H9 (cell line): ENCODE measurements around the gene WDR53. TPM values are rescaled to one million over a fixed set of nuclear protein-coding genes. Genes with fewer than 3 reads are reported as not detected.
"Not testable (repeated sequence)": the region's sequence is repeated elsewhere in the genome, so short reads cannot be mapped to it uniquely, and the experiment has no call there.

ENCODE experiments used
- DNase-seq: peaks from one replicate; pipeline ENCODE4 v3.0.0-alpha.2; 2017
- H2AFZ ChIP-seq: one replicate; pipeline ENCODE4 v1.6.1; 2013; ENCODE audit warnings: mild to moderate bottlenecking, low read length, control low read depth, moderate library complexity
- H2AK5ac ChIP-seq: 2 replicates; pipeline ENCODE4 v1.6.1; 2013; ENCODE audit warnings: low read length, control low read depth, mixed read lengths; ENCODE audit not compliant: insufficient read length
- H2BK120ac ChIP-seq: one replicate; pipeline ENCODE4 v1.6.1; 2013; ENCODE audit warnings: low read depth, mild to moderate bottlenecking, low read length, control low read depth, inconsistent platforms; ENCODE audit not compliant: poor library complexity, severe bottlenecking
- H2BK12ac ChIP-seq: 2 replicates; pipeline ENCODE4 v1.6.1; 2013; ENCODE audit warnings: low read length, control low read depth, mixed read lengths, low read depth; ENCODE audit not compliant: insufficient read length
- H2BK15ac ChIP-seq: 2 replicates; pipeline ENCODE4 v1.6.1; 2013; ENCODE audit warnings: low read depth, low read length, control low read depth
- H2BK20ac ChIP-seq: one replicate; pipeline ENCODE4 v1.6.1; 2013; ENCODE audit warnings: low read depth, mild to moderate bottlenecking, low read length, control low read depth, inconsistent platforms; ENCODE audit not compliant: poor library complexity, severe bottlenecking
- H2BK5ac ChIP-seq: 2 replicates; pipeline ENCODE4 v1.6.1; 2013; ENCODE audit warnings: low read length, control low read depth, mixed read lengths; ENCODE audit not compliant: insufficient read length
- H3K14ac ChIP-seq: 2 replicates; pipeline ENCODE4 v1.6.1; 2013; ENCODE audit warnings: low read length, control low read depth; ENCODE audit not compliant: insufficient read depth
- H3K18ac ChIP-seq: 2 replicates; pipeline ENCODE4 v1.6.1; 2013; ENCODE audit warnings: low read depth, mild to moderate bottlenecking, mixed read lengths, low read length, control low read depth; ENCODE audit not compliant: insufficient read length
- H3K23ac ChIP-seq: 2 replicates; pipeline ENCODE4 v1.6.1; 2013; ENCODE audit warnings: low read length, control low read depth, mixed read lengths, low read depth; ENCODE audit not compliant: insufficient read length
- H3K23me2 ChIP-seq: 2 replicates; pipeline ENCODE4 v1.6.1; 2013; ENCODE audit warnings: low read depth, mild to moderate bottlenecking, mixed read lengths, low read length, control low read depth; ENCODE audit not compliant: insufficient read length, poor library complexity, severe bottlenecking
- H3K27ac ChIP-seq: 2 replicates; pipeline ENCODE4 v1.5.1; 2013; ENCODE audit warnings: low read length, control low read depth, mixed read lengths, low read depth; ENCODE audit not compliant: insufficient read length
- H3K27me3 ChIP-seq: 2 replicates; pipeline ENCODE4 v1.6.1; 2013; ENCODE audit warnings: low read length, control low read depth, inconsistent platforms; ENCODE audit not compliant: insufficient read depth
- H3K4ac ChIP-seq: 2 replicates; pipeline ENCODE4 v1.6.1; 2013; ENCODE audit warnings: low read depth, mild to moderate bottlenecking, control low read depth, inconsistent platforms, low read length, moderate library complexity
- H3K4me1 ChIP-seq: 2 replicates; pipeline ENCODE4 v1.6.1; 2013; ENCODE audit warnings: low read length, control low read depth, inconsistent platforms; ENCODE audit not compliant: insufficient read depth
- H3K4me2 ChIP-seq: 2 replicates; pipeline ENCODE4 v1.6.1; 2013; ENCODE audit warnings: low read length, control low read depth, mixed read lengths; ENCODE audit not compliant: insufficient read length, insufficient read depth
- H3K56ac ChIP-seq: 2 replicates; pipeline ENCODE4 v1.6.1; 2013; ENCODE audit warnings: low read depth, mild to moderate bottlenecking, mixed read lengths, low read length, control low read depth; ENCODE audit not compliant: insufficient read length
- H3K79me1 ChIP-seq: 2 replicates; pipeline ENCODE4 v1.6.1; 2013; ENCODE audit warnings: low read depth, mild to moderate bottlenecking, moderate library complexity, low read length, control low read depth, inconsistent platforms; ENCODE audit not compliant: insufficient read depth, poor library complexity, severe bottlenecking
- H3K79me2 ChIP-seq: 2 replicates; pipeline ENCODE4 v1.6.1; 2013; ENCODE audit warnings: low read length, control low read depth, inconsistent platforms; ENCODE audit not compliant: insufficient read depth
- H3K9ac ChIP-seq: 2 replicates; pipeline ENCODE4 v1.6.1; 2013; ENCODE audit warnings: low read length, control low read depth, mixed read lengths; ENCODE audit not compliant: insufficient read length; ENCODE audit errors: extremely low read depth
- H3K9me3 ChIP-seq: one replicate; pipeline ENCODE4 v1.6.1; 2013; ENCODE audit warnings: low read depth, low read length, inconsistent platforms; ENCODE audit not compliant: control insufficient read depth
- H3T11ph ChIP-seq: one replicate; pipeline ENCODE4 v1.6.1; 2013; ENCODE audit warnings: mild to moderate bottlenecking, low read length, control low read depth, inconsistent platforms
- H4K20me1 ChIP-seq: one replicate; pipeline ENCODE4 v1.6.1; 2013; ENCODE audit not compliant: control insufficient read depth, insufficient read length, insufficient read depth
- H4K5ac ChIP-seq: 2 replicates; pipeline ENCODE4 v1.6.1; 2013; ENCODE audit warnings: low read depth, mild to moderate bottlenecking, mixed read lengths, low read length, control low read depth; ENCODE audit not compliant: insufficient read length
- H4K8ac ChIP-seq: replicated peaks from 2 replicates; pipeline ENCODE4 v1.6.1; 2013; ENCODE audit warnings: low read length, control low read depth, mixed read lengths, low read depth; ENCODE audit not compliant: insufficient read length
- H4K91ac ChIP-seq: 2 replicates; pipeline ENCODE4 v1.6.1; 2013; ENCODE audit warnings: low read depth, mild to moderate bottlenecking, moderate library complexity, mixed read lengths, low read length, control low read depth; ENCODE audit not compliant: insufficient read length
- H3K27ac Mint-ChIP-seq, 3 experiments: 2 replicates in 2 of 3; 3 replicates in 1 of 3; pipeline ENCODE4 v1.8.0; 2020 to 2021; ENCODE audit warnings: mixed read lengths in 3 of 3, mild to moderate bottlenecking in 1 of 3, moderate library complexity in 1 of 3
- H3K27me3 Mint-ChIP-seq: 2 replicates; pipeline ENCODE4 v1.8.0; 2021; ENCODE audit warnings: low read depth, mild to moderate bottlenecking, moderate library complexity, mixed read lengths
- H3K36me3 Mint-ChIP-seq, 3 experiments: 2 replicates in 2 of 3; 3 replicates in 1 of 3; pipeline ENCODE4 v1.8.0; 2020 to 2021; ENCODE audit warnings: low read depth in 3 of 3, mixed read lengths in 3 of 3; ENCODE audit not compliant: insufficient read depth in 1 of 3
- H3K4me1 Mint-ChIP-seq, 2 experiments: 2 replicates each; pipeline ENCODE4 v1.8.0; 2020; ENCODE audit warnings: mixed read lengths in 2 of 2
- H3K4me3 Mint-ChIP-seq, 2 experiments: 2 replicates in 1 of 2; 3 replicates in 1 of 2; pipeline ENCODE4 v1.8.0; 2020 to 2021; ENCODE audit warnings: mild to moderate bottlenecking in 2 of 2, mixed read lengths in 2 of 2, moderate library complexity in 1 of 2
- H3K9me3 Mint-ChIP-seq, 2 experiments: 2 replicates in 1 of 2; 3 replicates in 1 of 2; pipeline ENCODE4 v1.8.0; 2020; ENCODE audit warnings: mild to moderate bottlenecking in 2 of 2, mixed read lengths in 2 of 2, moderate library complexity in 1 of 2
- WGBS: extraction: QIAGEN DNeasy Blood & Tissue Kit; methylation state at CpG from one replicate; pipeline ENCODE4 v1.1.7; 2013; ENCODE audit warnings: missing lambda C conversion rate, low lambda C conversion rate, mixed read lengths; ENCODE audit not compliant: insufficient read length; ENCODE audit errors: extremely low coverage; 5-methylcytosine and 5-hydroxymethylcytosine counted together
- total RNA-seq: library from RNA; stranded (reverse); gene quantifications from 2 replicates; pipeline ENCODE4 v1.2.1, GENCODE V29; 2021
- TF ChIP-seq, protein P1 (sequence below): fragments of 200-600 bp; sonication (generic); conservative IDR thresholded peaks from 3 replicates; pipeline ENCODE4 v1.8.0; 2021; ENCODE audit warnings: antibody characterized with exemption, mild to moderate bottlenecking

The WDR53 gene
- total RNA-seq, 1 experiment from 2014 or later: 21.2 TPM

DNA sequence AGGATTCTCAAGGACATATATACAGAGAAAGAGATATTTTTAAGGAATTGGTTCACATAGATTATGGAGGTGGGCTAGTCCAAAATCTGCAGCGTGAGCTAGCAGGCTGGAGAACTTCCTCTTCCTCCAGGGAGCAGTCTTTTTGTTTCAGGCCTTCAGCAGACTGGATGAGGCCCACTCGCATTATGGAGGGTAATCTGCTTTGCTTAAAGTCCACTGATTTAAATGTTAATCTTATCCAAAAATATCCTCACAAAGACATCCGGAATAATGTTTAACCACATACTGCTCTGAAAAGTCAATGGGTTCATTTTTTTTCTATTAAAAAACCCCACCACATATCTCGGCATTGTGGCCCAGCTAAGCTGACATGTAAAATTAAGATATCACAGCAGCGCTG lies 48.9 kb upstream of the WDR53 start:
- Histone ChIP-seq H4K8ac (no peak overlapping the region), H2BK20ac (no peak overlapping the region), H3K4me2 (no peak overlapping the region), H3K56ac (no peak overlapping the region), H3K9ac (no peak overlapping the region), H3K18ac (no peak overlapping the region), H3K79me2 (no peaks in the 10 kb centered on the region), H3T11ph (no peak overlapping the region), H2BK12ac (no peak overlapping the region), H2BK120ac (no peak overlapping the region), H2AFZ (no peak overlapping the region), H2BK5ac (no peak overlapping the region), H4K5ac (no peak overlapping the region), H3K9me3 (no peaks in the 10 kb centered on the region), H3K23ac (no peak overlapping the region), H4K20me1 (no peaks in the 10 kb centered on the region), H2AK5ac (no peak overlapping the region), H3K4ac (no peak overlapping the region), H2BK15ac (no peak overlapping the region), H4K91ac (no peak overlapping the region), H3K79me1 (no peaks in the 10 kb centered on the region), H3K27ac (no peak overlapping the region), H3K14ac (no peak overlapping the region), H3K23me2 (no peaks in the 10 kb centered on the region), H3K27me3 (no peaks in the 10 kb centered on the region), H3K4me1 (peaks cover 3% of the 10 kb centered on the region; the same call in 1 of the 2 replicates)
- no peak for DNase-seq
- TF ChIP-seq, protein P1, sequence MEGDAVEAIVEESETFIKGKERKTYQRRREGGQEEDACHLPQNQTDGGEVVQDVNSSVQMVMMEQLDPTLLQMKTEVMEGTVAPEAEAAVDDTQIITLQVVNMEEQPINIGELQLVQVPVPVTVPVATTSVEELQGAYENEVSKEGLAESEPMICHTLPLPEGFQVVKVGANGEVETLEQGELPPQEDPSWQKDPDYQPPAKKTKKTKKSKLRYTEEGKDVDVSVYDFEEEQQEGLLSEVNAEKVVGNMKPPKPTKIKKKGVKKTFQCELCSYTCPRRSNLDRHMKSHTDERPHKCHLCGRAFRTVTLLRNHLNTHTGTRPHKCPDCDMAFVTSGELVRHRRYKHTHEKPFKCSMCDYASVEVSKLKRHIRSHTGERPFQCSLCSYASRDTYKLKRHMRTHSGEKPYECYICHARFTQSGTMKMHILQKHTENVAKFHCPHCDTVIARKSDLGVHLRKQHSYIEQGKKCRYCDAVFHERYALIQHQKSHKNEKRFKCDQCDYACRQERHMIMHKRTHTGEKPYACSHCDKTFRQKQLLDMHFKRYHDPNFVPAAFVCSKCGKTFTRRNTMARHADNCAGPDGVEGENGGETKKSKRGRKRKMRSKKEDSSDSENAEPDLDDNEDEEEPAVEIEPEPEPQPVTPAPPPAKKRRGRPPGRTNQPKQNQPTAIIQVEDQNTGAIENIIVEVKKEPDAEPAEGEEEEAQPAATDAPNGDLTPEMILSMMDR: no peak
- no peaks in the 10 kb centered on the region for H3K36me3 Mint-ChIP-seq
- no peak overlapping the region for H3K4me3 Mint-ChIP-seq
- no CpG with 5 or more reads among the region's 5 CpGs for WGBS
- H3K27me3 Mint-ChIP-seq: no peaks in the 10 kb centered on the region
- H3K4me1 Mint-ChIP-seq: peaks cover 25 to 26% of the 10 kb centered on the region in 2 experiments
- H3K9me3 Mint-ChIP-seq: no peaks in the 10 kb centered on the region
- H3K27ac Mint-ChIP-seq: 0 out of 7 replicates have a peak overlapping the region, but pooled peaks of 1 of the 3 experiments have one; percentile 25

DNA sequence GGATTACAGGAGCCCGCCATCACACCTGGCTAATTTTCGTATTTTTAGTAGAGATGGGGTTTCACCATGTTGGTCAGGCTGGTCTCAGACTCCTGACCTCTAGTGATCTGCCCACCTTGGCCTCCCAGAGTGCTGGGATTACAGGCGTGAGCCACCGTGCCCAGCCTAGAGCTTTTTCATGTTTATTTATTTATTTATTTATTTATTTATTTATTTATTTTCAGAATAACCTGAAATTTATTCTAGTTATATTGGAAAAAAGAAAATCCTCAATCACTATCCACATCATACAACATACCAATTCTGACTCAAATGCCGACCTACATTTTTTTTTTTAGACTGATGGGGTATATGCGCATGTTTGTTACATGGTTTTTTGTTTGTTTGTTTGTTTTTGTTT lies 46.9 kb upstream of the WDR53 start:
- not testable (repeated sequence) for H3T11ph ChIP-seq, H3K27ac ChIP-seq, H2AK5ac ChIP-seq, H3K23me2 ChIP-seq, H2BK12ac ChIP-seq, H3K27me3 ChIP-seq, H3K79me2 ChIP-seq, H3K79me1 ChIP-seq, H3K9me3 Mint-ChIP-seq, H3K27ac Mint-ChIP-seq, H4K8ac ChIP-seq, H2BK5ac ChIP-seq, H3K56ac ChIP-seq, H3K36me3 Mint-ChIP-seq, H2AFZ ChIP-seq, H3K4me1 ChIP-seq, H3K4ac ChIP-seq, H3K9me3 ChIP-seq, H3K4me3 Mint-ChIP-seq, H2BK20ac ChIP-seq, H2BK15ac ChIP-seq, H3K18ac ChIP-seq, H2BK120ac ChIP-seq, H4K91ac ChIP-seq, H4K20me1 ChIP-seq, DNase-seq, H3K14ac ChIP-seq, H3K23ac ChIP-seq, H3K4me2 ChIP-seq, H4K5ac ChIP-seq, H3K9ac ChIP-seq, H3K27me3 Mint-ChIP-seq
- H3K4me1 Mint-ChIP-seq: peaks cover 23 to 26% of the 10 kb centered on the region in 2 experiments
- WGBS: no CpG with 5 or more reads among the region's 6 CpGs
